Psoas muscle (tissue), 8 donors: Measurements from ENCODE around the gene CCL27. TPM values are rescaled to one million over a fixed set of nuclear protein-coding genes. Genes with fewer than 3 reads are reported as not detected.

Source experiments
- ATAC-seq, 4 donors: fragments of 200-7000 bp; cut with Tn5 transposase; one replicate each; pipeline ENCODE4 v1.9.1; 2020; ENCODE audit warnings: moderate library complexity in 3 of 4, mild to moderate bottlenecking in 2 of 4
- DNase-seq, 2 donors: peaks; one replicate each; pipeline ENCODE4 v3.0.0-alpha.2; 2020
- H3K27ac ChIP-seq: fragments of 200-600 bp; one replicate; pipeline ENCODE4 v1.8.0; 2022
- H3K27me3 ChIP-seq, 3 donors: fragments of 200-600 bp in 1 of 3; one replicate each; pipeline versions ENCODE4 v1.6.1 to v1.8.0; 2013 to 2022; ENCODE audit warnings: low read length in 2 of 3, mild to moderate bottlenecking in 2 of 3, moderate library complexity in 1 of 3; ENCODE audit not compliant: insufficient read depth in 3 of 3
- H3K36me3 ChIP-seq, 2 donors: fragments of 200-600 bp in 1 of 2; one replicate each; pipeline versions ENCODE4 v1.6.1 to v1.8.0; 2013 to 2022; ENCODE audit warnings: low read depth in 1 of 2, mild to moderate bottlenecking in 1 of 2, moderate library complexity in 1 of 2; ENCODE audit not compliant: insufficient read depth in 1 of 2
- H3K4me1 ChIP-seq: fragments of 200-600 bp; one replicate; pipeline ENCODE4 v1.8.0; 2022
- H3K4me3 ChIP-seq: fragments of 200-600 bp; one replicate; pipeline ENCODE4 v1.8.0; 2022; ENCODE audit warnings: mild to moderate bottlenecking
- H3K9me3 ChIP-seq: fragments of 200-600 bp; one replicate; pipeline ENCODE4 v1.8.0; 2022
- whole genome bisulfite sequencing, 3 donors: extraction: QIAGEN DNeasy Blood & Tissue Kit; methylation state at CpG; one replicate each; pipeline versions ENCODE4 v1.1.6 to v1.1.7; 2013; 5-methylcytosine and 5-hydroxymethylcytosine counted together
- intact Hi-C, 2 donors: fragments of 100-400 bp; cut with DNase I; formaldehyde crosslinking; loops; one replicate each; pipeline versions ENCODE4 v1.11.0 to v1.14.2; 2022
- polyA plus RNA-seq, 3 donors: library from polyadenylated mRNA; stranded (reverse); fragments of 200-250 nt; gene quantifications; one replicate each; pipeline ENCODE4 v1.2.3, GENCODE V29; 2013
- total RNA-seq, 4 donors: library from RNA; stranded (reverse); fragmentation: NEBNext Ultra II Directional in 2 of 4; extraction: Animal tissue kit (Norgen Biotek cat#: 25700) in 2 of 4; gene quantifications; one replicate each; pipeline versions ENCODE4 v1.2.1 to v1.2.4, GENCODE V29; 2021 to 2023
- TF ChIP-seq, protein P1 (sequence below): fragments of 200-600 bp; IDR thresholded peaks from one replicate; pipeline ENCODE4 v1.8.0; 2022; ENCODE audit warnings: antibody characterized with exemption
- donor health status: healthy with polysubstance abuse.
- donor health status: DM: no; HTN: no; CAD: no; lungs with moderate emphysema.
- donor health status: Bipolar disorder and iron deficiency.
- donor health status: healthy.
- donor health status: DM: yes; HTN: yes; CAD: no.
- donor health status: DM: no; HTN: no; CAD: no.
- donor health status: DM: no; HTN: no; CAD: no.
- donor health status: DM: yes; HTN: yes; CAD: no.

The CCL27 gene
- total and polyA plus RNA-seq, 7 donors, result 0.14 to 0.50 (median 0.25) TPM; not detected in 2

DNA sequence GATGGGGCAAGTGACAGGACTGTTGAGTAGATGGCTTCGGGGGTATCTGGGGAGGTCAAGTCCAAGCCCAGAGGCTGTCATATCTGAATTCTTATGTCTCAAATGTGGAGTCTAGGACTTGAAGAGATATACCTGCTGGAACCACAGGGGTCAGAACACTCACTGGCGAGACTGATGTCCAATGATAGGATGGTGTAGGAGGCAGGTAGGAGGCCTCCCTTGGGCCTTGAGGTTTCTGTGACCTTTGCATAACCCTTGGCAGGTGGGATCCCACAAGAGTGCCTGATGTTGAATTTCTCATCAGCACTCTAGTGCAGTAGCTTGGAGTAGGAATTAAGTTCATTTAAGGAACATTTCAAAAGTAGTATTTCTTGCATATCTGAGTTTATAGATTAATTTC is 44.7 kb upstream of the CCL27 start:
- 78 to 93% (median 87%) methylated on average over 2 of the region's 2 CpGs for WGBS, 3 donors
- Histone ChIP-seq H3K4me3 (no peak overlapping the region), H3K36me3 (no peaks in the 10 kb centered on the region), H3K4me1 (no peaks in the 10 kb centered on the region), H3K27me3 (no peaks in the 10 kb centered on the region), H3K9me3 (no peaks in the 10 kb centered on the region), H3K27ac (no peak overlapping the region)
- intact Hi-C loops, result no loop called here
- TF ChIP-seq, protein P1, sequence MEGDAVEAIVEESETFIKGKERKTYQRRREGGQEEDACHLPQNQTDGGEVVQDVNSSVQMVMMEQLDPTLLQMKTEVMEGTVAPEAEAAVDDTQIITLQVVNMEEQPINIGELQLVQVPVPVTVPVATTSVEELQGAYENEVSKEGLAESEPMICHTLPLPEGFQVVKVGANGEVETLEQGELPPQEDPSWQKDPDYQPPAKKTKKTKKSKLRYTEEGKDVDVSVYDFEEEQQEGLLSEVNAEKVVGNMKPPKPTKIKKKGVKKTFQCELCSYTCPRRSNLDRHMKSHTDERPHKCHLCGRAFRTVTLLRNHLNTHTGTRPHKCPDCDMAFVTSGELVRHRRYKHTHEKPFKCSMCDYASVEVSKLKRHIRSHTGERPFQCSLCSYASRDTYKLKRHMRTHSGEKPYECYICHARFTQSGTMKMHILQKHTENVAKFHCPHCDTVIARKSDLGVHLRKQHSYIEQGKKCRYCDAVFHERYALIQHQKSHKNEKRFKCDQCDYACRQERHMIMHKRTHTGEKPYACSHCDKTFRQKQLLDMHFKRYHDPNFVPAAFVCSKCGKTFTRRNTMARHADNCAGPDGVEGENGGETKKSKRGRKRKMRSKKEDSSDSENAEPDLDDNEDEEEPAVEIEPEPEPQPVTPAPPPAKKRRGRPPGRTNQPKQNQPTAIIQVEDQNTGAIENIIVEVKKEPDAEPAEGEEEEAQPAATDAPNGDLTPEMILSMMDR, result no peak
- DNase-seq (no peak), ATAC-seq (no peak)

DNA sequence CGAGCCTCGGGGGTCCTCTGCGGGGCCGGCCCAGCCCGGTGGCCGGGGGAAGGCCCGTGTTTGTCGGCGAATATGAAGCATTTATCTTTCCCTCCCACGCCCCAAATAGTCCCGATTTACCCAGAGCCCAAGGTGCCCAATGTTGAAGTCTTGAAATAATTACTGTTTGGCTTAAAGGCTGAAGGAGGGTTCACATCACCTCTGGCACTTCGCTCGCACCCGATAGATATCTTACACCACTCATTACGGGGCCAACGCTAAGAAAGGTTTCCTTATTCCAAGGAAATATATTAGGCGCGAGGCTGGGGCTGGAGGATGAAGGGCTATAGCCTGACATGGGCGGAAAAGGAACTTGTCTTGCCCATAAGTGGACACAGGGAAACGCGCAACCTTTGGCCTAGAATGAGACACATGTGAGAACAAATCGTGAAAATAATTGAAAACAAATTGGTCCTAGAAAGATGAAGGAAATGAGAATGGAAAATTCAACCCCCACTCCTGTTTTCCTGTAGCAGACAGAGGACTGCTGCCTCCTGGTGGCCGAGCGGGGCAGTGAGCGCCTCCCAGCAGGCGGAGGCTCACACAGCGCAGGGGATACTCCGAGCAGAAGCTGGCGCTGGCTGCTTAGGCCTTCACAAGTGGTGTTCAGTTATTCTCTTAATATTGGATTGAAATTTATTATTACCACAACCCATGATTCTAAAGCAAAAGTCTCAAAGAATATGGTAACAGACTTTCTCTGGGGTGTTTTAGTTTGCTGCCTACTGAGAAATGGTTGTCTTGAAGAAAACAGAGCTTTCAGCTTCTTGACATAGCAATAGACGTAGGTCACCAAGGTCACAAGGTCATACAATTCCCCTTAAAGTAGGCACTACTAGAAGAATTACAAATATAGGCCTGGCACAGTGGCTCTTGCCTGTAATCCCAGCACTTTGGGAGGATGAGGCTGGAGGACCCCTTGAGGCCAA is 39.6 kb upstream of the CCL27 start:
- Histone ChIP-seq H3K4me3 (peak overlapping the region; percentile 84), H3K9me3 (no peaks in the 10 kb centered on the region), H3K27me3 (peaks cover 0 to 4% (median 0%) of the 10 kb centered on the region in 3 donors), H3K4me1 (no peaks in the 10 kb centered on the region), H3K27ac (peak overlapping the region; percentile 3), H3K36me3 (no peaks in the 10 kb centered on the region)
- ATAC-seq, result peak; percentile 87 to 96 (median 92)
- intact Hi-C loops, result loop anchor here in 1 of 2 donors (2.0 to 5.0 kb wide), 3 partner anchors 39 to 90 kb away; partner anchors contain the start of genes CCL27, GALT and RPP25L
- 3 to 4% (median 4%) methylated on average over 30 of the region's 30 CpGs for WGBS, 3 donors
- DNase-seq, result peak; percentile 81 to 90
- TF ChIP-seq, protein P1, result peak; percentile 98

DNA sequence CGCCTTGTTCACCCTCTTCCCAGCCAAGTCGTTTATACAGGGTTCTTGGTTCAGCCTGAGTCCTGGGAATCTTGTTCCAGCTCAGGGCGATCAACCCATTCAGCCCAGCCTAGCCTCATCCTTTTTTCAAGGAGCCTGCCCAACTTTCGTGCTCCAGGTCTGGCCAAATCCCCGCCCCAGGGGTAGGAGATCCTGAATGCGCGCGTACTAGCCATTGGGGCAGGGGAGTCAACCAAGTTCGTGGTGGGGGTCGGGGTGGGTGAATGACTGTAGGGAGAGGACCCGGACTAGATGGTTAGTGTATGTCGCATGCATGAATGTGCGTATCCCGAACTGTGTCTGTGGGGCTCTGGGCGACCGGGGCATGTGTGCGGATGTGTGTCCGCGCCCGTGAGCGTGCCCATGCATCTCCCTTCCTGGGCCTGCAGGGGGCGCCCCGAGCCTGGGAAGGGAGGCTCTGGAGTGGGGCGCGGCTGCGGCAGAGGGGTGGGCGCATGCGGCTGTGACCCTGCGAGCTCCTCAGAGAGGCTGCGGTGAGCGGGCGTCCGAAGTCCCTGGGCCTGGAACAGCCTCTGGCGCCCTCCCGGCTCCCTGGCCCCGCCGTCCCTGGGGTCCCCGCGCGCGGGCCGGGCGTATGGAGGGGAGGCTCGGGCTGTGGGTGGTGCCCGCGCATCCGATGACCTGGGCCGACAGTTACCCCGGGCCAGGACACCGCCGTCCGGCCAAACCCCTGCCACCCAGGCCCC is 38.7 kb upstream of the CCL27 start:
- DNase-seq, result peak; percentile 81 to 84
- peak overlapping the region; percentile 84 for H3K4me3 ChIP-seq
- peaks cover 0 to 4% (median 0%) of the 10 kb centered on the region in 3 donors for H3K27me3 ChIP-seq
- intact Hi-C loops, result loop anchor here in 1 of 2 donors (5.0 kb wide), 2 partner anchors 54 to 89 kb away; partner anchors contain the start of genes GALT and RPP25L
- 6 to 9% (median 9%) methylated on average over 32 to 52 of the region's 52 CpGs for WGBS, 3 donors
- ATAC-seq, result peak; percentile 88 to 95 (median 94)
- TF ChIP-seq, protein P1, result peak; percentile 85
- no peaks in the 10 kb centered on the region for H3K36me3 ChIP-seq
- no peaks in the 10 kb centered on the region for H3K9me3 ChIP-seq
- H3K27ac ChIP-seq, result peak overlapping the region; percentile 3
- H3K4me1 ChIP-seq, result no peaks in the 10 kb centered on the region

DNA sequence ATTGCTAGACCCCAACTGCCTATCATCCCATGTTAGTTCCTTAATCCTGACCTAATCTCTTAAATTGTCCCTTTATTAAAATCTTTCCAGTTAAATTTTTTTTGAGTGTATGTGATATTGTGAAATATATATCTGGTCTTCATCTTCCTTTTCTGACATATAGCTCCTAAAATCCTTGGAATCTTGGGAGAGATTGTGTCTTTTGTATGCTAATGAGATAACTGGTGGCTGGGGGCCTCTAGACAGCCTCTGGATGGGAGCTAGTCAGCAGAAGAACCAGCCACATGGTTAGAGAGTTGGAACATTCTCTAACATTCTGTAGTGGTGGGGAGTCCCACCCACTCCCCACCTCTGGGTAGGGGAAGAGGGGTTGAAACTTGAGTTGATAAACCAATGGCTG is 32.4 kb upstream of the CCL27 start:
- Histone ChIP-seq H3K27ac (no peak overlapping the region), H3K4me3 (no peak overlapping the region), H3K9me3 (no peaks in the 10 kb centered on the region), H3K4me1 (no peaks in the 10 kb centered on the region), H3K36me3 (no peaks in the 10 kb centered on the region), H3K27me3 (no peaks in the 10 kb centered on the region)
- DNase-seq, result no peak
- intact Hi-C loops, result no loop called here
- TF ChIP-seq, protein P1, result no peak
- ATAC-seq, result no peak
